ENCODE measurements around the gene DDX49.

- TF ChIP-seq RCOR1 (IDR thresholded peaks at IDR 0.05; ENCODE audit: insufficient replicate concordance, low read length) (no peak), MAZ (IDR thresholded peaks at IDR 0.05; ENCODE audit: borderline replicate concordance, low read depth, low read length) (no peak), RAD21 (IDR thresholded peaks at IDR 0.05; ENCODE audit: low read length) (no peak), USF2 (IDR thresholded peaks at IDR 0.05; ENCODE audit: low read depth, low read length) (no peak), FOS (IDR thresholded peaks at IDR 0.05; ENCODE audit: low read depth, low read length) (no peak), POLR2A (IDR thresholded peaks at IDR 0.05; ENCODE audit: low read depth, low read length) (no peak), RFX5 (IDR thresholded peaks at IDR 0.05; ENCODE audit: low read depth, low read length) (no peak), CEBPB (IDR thresholded peaks at IDR 0.05; ENCODE audit: low read depth, low read length) (no peak), ELK1 (IDR thresholded peaks at IDR 0.05; ENCODE audit: borderline replicate concordance, low read depth, low read length) (no peak), CHD1 (IDR thresholded peaks at IDR 0.05; ENCODE audit: low read depth, low read length) (no peak), MXI1 (IDR thresholded peaks at IDR 0.05; ENCODE audit: borderline replicate concordance, low read depth, low read length) (no peak), BHLHE40 (IDR thresholded peaks at IDR 0.05; ENCODE audit: low read depth, low read length) (no peak)
- TF ChIP-seq, protein P1, sequence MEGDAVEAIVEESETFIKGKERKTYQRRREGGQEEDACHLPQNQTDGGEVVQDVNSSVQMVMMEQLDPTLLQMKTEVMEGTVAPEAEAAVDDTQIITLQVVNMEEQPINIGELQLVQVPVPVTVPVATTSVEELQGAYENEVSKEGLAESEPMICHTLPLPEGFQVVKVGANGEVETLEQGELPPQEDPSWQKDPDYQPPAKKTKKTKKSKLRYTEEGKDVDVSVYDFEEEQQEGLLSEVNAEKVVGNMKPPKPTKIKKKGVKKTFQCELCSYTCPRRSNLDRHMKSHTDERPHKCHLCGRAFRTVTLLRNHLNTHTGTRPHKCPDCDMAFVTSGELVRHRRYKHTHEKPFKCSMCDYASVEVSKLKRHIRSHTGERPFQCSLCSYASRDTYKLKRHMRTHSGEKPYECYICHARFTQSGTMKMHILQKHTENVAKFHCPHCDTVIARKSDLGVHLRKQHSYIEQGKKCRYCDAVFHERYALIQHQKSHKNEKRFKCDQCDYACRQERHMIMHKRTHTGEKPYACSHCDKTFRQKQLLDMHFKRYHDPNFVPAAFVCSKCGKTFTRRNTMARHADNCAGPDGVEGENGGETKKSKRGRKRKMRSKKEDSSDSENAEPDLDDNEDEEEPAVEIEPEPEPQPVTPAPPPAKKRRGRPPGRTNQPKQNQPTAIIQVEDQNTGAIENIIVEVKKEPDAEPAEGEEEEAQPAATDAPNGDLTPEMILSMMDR (conservative IDR thresholded peaks at IDR 0.05; ENCODE audit: low read depth, low read length), result no peak
Observed at GRCh38 chr19:18869781-18870530, 49.6 kb upstream of the DDX49 start.
